DMS 273 (cell line): ENCODE measurements around the gene KIF21B.

ENCODE experiments used
- DNase-seq: peaks from one replicate; lab custom pipeline; 2025; ENCODE audit not compliant: unreplicated experiment; lab: John Stamatoyannopoulos, UW

The KIF21B gene

GRCh38 chr1:201023517-201023902 is at the start of gene KIF21B:
Gene KIF21B (minus strand): TSS chr1:201023714. CDS start chr1:201023383, 331 bp downstream.
- peak; percentile 95 for DNase-seq

- no peak for DNase-seq
Observed at GRCh38 chr1:201072922-201073321, 49.4 kb upstream of the KIF21B start.

DNA sequence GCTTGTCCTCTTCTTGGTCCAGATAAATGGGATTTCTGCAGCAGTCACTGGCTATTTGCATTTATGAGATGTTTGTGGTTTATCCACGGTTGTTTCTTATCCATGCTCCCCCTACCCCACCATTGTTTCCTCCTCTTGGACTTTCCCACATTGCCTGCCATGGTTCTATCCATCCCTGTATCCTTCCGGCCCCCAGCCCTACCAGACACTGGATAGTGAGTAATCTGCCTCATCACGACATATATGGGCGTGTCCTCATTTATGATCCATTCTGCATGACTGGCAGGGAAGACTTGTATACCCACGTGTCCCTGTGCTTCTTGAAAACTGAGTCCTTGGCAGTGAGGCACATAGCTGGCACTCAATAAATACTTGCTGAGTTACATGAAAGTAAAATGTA is 48.6 kb upstream of the KIF21B start:
- DNase-seq = no peak

GRCh38 chr1:201069636-201070035 is 46.1 kb upstream of the KIF21B start:
- DNase-seq = peak; percentile 30

DNA sequence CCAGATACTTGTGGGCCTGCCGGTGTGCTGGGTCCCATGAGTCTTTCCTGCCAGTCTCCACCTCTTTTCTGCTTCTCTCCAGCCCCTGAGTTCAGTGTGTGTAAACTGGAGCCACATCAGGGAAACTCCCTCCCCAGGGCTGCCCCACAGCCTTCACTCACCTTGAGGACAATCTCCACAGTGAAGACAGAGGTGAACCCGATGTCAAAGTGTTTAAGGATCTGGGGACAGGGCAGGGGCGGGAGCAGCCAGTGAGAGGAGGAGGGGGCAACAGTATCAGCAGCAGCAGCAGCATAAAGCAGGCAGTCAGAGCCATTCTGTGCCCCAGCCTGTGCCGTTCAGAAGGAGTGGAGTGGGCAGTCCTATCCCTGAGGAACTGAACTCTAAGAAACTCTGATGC is 45.5 kb upstream of the KIF21B start:
- DNase-seq = no peak

- no peak for DNase-seq
Observed at GRCh38 chr1:201066986-201067385, 43.5 kb upstream of the KIF21B start.

- DNase-seq = no peak
Observed at GRCh38 chr1:201065686-201066085, 42.2 kb upstream of the KIF21B start.

DNA sequence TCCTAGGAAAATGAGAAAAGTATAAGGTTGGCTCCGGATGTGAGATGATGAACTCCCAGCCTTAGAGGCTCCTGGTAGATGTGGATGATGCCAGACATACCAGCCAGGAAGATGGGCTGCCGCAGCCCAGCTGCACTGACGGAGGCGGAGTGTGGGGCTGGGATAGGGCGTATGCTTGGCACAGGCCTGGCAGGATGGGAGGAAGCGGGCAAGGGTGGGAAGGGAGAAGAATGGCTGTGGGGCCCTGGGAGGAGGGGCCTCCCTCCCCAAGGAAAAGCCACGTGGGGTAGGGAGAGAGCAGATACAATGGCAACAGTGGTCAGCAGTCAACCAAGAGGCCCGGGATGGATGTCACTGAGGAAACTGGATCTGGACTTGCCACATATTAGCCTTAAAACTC is 41.3 kb upstream of the KIF21B start:
- DNase-seq = no peak

GRCh38 chr1:201063145-201063544 is 39.6 kb upstream of the KIF21B start:
- no peak for DNase-seq

- no peak for DNase-seq
Observed at GRCh38 chr1:201062511-201063091, 39.1 kb upstream of the KIF21B start.

GRCh38 chr1:201061886-201062285 is 38.4 kb upstream of the KIF21B start:
- DNase-seq = no peak

DNA sequence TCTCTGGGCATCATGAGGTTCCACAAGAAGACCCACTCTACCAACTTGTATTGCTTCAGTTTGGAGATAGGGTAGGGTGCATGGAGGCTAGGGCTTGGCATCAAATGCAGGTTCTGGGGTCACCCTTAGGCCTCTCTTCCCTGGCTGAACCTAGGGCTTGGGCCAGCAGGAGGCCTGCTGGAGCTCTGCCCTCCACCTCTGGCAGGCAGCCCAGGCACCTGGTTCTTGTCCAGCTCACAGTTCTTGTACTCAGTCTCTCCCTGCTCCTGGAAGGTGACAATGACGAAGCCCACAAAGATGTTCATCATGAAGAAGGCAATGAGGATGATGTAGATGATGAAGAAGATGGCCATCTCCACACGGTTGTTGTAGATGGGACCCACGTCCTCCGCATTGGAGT is 37.5 kb upstream of the KIF21B start:
- no peak for DNase-seq

DNA sequence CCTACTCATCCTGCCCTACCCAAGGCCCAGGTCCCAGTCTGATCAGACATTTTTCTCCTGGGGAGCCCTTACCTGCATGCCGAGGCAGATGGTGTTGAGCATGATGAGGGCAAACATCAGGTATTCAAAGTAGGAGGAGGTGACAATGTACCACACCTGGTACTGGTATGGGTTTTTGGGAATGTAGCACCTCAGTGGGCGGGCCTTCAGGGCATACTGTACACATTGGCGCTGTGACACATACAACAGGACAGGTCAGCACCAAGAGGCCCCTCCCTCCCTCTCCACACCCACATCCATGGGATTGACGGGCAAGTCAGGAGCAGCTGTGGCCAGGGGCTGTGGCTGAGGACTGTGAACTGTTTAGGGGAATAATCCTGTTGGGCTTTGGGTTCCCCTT is 37.1 kb upstream of the KIF21B start:
- DNase-seq = no peak

DNA sequence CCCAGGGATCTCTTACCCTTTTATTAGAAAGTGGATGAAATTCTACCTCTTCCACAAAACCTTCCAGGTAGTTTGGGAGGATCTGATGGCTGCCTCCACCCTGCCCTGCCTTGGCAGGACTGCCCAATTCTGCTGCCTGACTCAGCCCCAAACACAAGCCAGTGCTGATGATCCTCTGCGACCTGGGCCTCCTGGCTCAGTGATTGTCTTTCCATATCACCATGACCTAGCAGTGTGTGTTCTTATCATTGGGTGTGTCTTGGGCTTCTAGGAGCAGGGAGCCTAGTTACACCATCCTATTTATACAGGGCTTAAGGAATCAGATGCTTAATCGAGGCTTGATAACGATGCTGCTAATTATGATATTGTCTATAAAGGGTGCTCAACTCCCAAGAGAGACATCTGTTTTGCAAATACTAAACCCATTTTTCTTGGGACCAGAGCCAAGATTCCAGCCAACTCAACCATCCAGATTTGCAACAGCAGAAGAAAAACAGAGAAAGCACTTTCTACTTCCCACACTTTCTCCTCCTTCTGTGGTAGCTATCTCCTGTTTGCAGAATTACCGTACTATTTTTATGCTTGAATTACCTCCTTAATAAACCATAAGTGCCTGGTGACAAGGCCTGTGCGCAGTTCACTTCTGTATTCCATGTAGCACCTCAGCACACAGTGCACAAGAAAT is 36.5 kb upstream of the KIF21B start:
- peak; percentile 11 for DNase-seq

DNA sequence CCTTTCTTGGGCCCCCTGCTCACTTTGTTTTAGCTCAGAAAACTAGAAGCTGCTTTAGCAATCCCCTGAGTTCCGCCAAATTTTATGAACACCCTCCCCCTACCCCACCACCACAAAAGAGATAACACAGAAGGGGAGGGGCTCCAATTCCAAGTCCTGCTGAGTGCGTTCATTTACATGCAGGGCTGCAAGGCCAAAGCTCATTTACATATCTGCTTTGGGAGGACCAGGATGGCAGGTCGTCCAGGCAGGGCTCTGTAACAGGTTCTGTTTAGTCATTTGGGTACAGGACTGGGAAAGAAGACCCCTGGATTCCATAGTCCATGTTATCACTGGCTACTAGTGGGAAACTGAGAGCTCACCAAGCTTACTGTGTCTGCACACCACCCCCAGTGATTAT is 35.9 kb upstream of the KIF21B start:
- no peak for DNase-seq

GRCh38 chr1:201054091-201054543 is 30.6 kb upstream of the KIF21B start:
- DNase-seq = no peak

- DNase-seq = peak; percentile 19
Observed at GRCh38 chr1:201053155-201053860, 29.8 kb upstream of the KIF21B start.

DNA sequence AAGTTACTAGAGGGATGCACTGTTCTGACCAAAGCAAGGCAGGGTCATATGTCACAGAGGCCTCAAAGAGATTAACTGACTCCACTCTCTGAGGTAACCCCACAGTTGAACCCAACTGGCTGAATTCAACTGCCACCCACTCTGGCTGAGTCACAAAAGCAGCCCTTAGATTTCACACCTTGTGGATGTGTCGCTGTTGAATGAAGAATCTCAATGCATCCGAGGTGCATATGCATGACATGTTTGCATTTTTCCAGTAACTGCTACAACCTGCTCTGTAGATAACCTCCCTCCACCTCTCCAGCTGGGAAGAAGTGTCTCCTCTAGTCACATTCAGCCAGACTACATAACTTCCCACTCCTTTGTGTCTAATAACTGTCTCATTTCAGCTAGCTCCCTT is 27.9 kb upstream of the KIF21B start:
- DNase-seq = no peak

DNA sequence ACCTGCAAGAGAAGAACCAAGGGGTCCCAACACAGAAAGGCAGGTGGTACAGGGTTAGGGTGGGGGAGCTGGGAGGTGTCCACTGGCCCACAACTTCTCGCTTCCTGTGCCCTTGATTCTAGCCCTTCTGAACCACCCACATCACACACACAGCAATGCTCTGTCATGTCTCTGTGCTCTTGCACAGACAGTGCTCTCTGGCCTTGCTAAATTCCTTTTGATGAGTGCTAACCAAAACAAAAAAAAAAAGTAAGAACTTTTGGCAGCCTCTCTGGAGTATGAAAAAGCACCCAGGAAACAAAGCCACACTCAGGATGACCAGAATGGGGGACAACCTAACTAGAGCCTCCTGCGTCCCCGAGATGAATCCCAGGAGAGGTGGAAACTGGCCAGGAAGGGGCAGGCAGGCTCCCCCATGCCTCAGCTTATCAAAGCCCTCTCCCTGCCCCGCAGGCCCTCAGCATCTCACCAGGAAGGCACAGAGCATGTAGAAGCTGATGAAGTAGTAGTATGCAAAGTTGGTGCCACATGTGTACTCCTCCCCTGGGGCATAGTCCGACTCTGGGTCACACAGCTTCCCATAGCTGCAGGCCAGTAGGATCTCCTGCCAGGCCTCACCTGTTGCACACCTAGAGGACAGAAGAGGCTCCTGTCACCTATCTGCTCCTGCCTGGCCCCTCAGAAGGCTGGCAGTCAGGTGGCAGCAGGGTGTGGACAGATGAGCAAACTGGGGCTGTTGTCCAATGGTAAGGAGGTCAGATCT is 27.2 kb upstream of the KIF21B start:
- no peak for DNase-seq

- DNase-seq = no peak
Observed at GRCh38 chr1:201049248-201049831, 25.8 kb upstream of the KIF21B start.

DNA sequence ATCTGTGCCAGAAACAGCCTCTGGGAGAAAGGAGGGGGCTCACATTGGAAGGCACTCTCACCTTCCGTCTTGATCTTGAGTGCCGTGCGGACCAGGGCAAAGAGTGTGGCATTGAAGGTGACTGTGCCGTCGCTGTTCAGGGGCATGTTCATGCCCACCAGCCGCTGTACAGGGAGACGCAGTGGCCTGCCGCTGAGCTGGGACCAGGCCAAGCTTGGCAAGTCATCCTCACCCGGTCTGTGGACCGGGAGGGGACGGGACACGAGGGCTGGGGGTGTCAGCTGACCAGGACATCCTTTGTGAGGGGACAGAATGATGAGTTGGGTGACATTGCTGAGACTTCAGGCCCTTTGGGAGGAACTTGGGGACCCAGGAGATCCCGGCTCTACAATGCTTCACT is 25.0 kb upstream of the KIF21B start:
- no peak for DNase-seq
